DND-41 (cell line): ENCODE results near the gene FHIT.

ENCODE experiments used
- ATAC-seq: fragments of 200-7000 bp; cut with Tn5 transposase; 3 replicates; pipeline ENCODE4 v1.9.1; 2021; ENCODE audit warnings: low read depth; ENCODE audit not compliant: insufficient read depth
- DNase-seq: peaks from one replicate; pipeline ENCODE4 v3.0.0-alpha.2; 2020
- H2AFZ ChIP-seq: 2 replicates; pipeline ENCODE4 v1.6.0; 2012; ENCODE audit warnings: low read depth, low read length
- H3K27ac ChIP-seq: 2 replicates; pipeline ENCODE4 v1.5.1; 2012; ENCODE audit warnings: low read length, inconsistent platforms
- H3K27me3 ChIP-seq: fragments of 200-600 bp; sonication (generic); 2 replicates; pipeline ENCODE4 v1.6.0; 2012; ENCODE audit warnings: low read length, mild to moderate bottlenecking, inconsistent platforms; ENCODE audit not compliant: insufficient read depth, poor library complexity
- H3K36me3 ChIP-seq: 2 replicates; pipeline ENCODE4 v1.5.1; 2012; ENCODE audit warnings: low read length, inconsistent platforms; ENCODE audit not compliant: insufficient read depth
- H3K4me1 ChIP-seq: 2 replicates; pipeline ENCODE4 v1.5.1; 2012; ENCODE audit warnings: mild to moderate bottlenecking, low read length; ENCODE audit not compliant: insufficient read depth
- H3K4me2 ChIP-seq: 2 replicates; pipeline ENCODE4 v1.6.0; 2012; ENCODE audit warnings: mild to moderate bottlenecking, moderate library complexity, low read length, inconsistent platforms; ENCODE audit not compliant: insufficient read depth
- H3K4me3 ChIP-seq, 2 experiments: fragments of 200-600 bp in 1 of 2; shearing (Covaris generic) in 1 of 2; 2 replicates each; pipeline ENCODE4 v1.5.1; 2012 to 2016; ENCODE audit warnings: inconsistent platforms in 2 of 2, low read length in 2 of 2, mild to moderate bottlenecking in 2 of 2, low read depth in 1 of 2, moderate library complexity in 1 of 2
- H3K79me2 ChIP-seq: 2 replicates; pipeline ENCODE4 v1.6.0; 2012; ENCODE audit warnings: low read length, inconsistent platforms; ENCODE audit not compliant: insufficient read depth
- H3K9ac ChIP-seq: 2 replicates; pipeline ENCODE4 v1.6.0; 2012; ENCODE audit warnings: low read depth, mild to moderate bottlenecking, inconsistent platforms, low read length, moderate library complexity
- H3K9me3 ChIP-seq: 2 replicates; pipeline ENCODE4 v1.5.1; 2012; ENCODE audit warnings: low read length, moderate library complexity, mild to moderate bottlenecking, inconsistent platforms; ENCODE audit not compliant: insufficient read depth, severe bottlenecking
- H4K20me1 ChIP-seq: 2 replicates; pipeline ENCODE4 v1.6.0; 2012; ENCODE audit warnings: low read length; ENCODE audit not compliant: insufficient read depth
- CTCF ChIP-seq: IDR thresholded peaks from 2 replicates; pipeline ENCODE4 v1.5.1; 2012; ENCODE audit warnings: borderline replicate concordance, low read length, moderate library complexity, mild to moderate bottlenecking; ENCODE audit not compliant: poor library complexity, severe bottlenecking; ENCODE audit errors: extremely low read depth
- EZH2 ChIP-seq: IDR thresholded peaks from 3 replicates; pipeline ENCODE4 v1.6.1; 2012; ENCODE audit warnings: borderline replicate concordance, low read depth, mild to moderate bottlenecking, moderate library complexity, low read length, inconsistent platforms; ENCODE audit not compliant: severe bottlenecking

Gene FHIT

DNA sequence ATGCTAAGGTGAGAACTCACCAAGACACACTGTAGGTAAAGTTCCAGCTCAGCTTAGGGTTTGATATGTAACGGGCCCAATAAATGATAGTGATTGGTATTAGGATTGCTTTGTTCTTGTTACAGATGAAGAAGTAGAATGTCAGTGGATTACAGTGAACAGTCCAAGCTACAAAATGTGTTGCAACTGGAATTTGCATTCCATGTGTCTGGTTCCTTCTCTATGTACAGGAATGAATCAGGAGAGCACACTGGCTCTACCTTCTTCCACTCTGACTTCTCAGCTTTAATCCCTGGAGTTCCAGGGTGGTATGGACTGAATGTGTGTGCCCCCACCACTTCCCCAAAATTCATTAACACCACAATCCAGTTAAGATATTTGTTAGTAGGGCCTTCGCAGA lies 1471.0 kb downstream of the FHIT start:
- Histone ChIP-seq H3K36me3 (peaks cover 17% of the 10 kb centered on the region; the same call in 1 of the 2 replicates), H3K27ac (no peak overlapping the region), H4K20me1 (no peaks in the 10 kb centered on the region; the same call in 1 of the 2 replicates), H3K4me3 (no peak overlapping the region), H3K27me3 (no peaks in the 10 kb centered on the region), H3K4me2 (no peak overlapping the region), H3K4me1 (peaks cover 26% of the 10 kb centered on the region), H3K9me3 (no peaks in the 10 kb centered on the region), H2AFZ (no peak overlapping the region), H3K79me2 (no peaks in the 10 kb centered on the region), H3K9ac (no peak overlapping the region)
- TF ChIP-seq EZH2, result no peak
- TF ChIP-seq CTCF, result no peak
- no peak for DNase-seq
- ATAC-seq, result no peak

DNA sequence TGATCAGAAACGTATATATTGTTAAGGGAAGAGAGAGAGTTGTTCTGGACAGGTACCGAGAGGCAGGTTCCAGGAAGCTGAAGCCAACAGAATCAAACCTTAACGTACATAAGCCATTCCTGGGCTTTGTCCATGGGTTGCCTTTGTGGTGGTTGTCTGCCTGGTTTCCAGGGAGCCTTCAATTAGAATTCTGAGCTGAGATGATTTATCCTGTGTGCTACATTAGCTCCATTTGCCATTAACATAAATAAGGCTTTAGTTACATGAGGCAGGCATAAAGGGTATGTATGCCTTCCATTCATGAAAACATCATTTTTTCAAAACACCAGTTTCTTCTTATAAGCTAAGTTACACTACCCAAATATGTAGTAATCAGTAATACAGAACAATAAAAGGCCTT lies 1472.0 kb downstream of the FHIT start:
- Histone ChIP-seq H2AFZ (no peak overlapping the region), H3K27ac (no peak overlapping the region), H3K9me3 (no peaks in the 10 kb centered on the region), H3K4me3 (no peak overlapping the region), H3K36me3 (peaks cover 13% of the 10 kb centered on the region; the same call in 1 of the 2 replicates), H3K27me3 (no peaks in the 10 kb centered on the region), H3K4me2 (no peak overlapping the region), H3K79me2 (no peaks in the 10 kb centered on the region), H3K4me1 (peaks cover 34% of the 10 kb centered on the region), H4K20me1 (no peaks in the 10 kb centered on the region; the same call in 1 of the 2 replicates), H3K9ac (no peak overlapping the region)
- DNase-seq (no peak), ATAC-seq (no peak)
- no peak for TF ChIP-seq EZH2
- TF ChIP-seq CTCF, result no peak

- no peak overlapping the region for H3K9ac ChIP-seq
- no peaks in the 10 kb centered on the region for H3K27me3 ChIP-seq
- no peaks in the 10 kb centered on the region for H3K9me3 ChIP-seq
- no peak for TF ChIP-seq CTCF
- H3K4me2 ChIP-seq, result no peak overlapping the region
- H3K4me1 ChIP-seq, result peaks cover 43% of the 10 kb centered on the region
- no peak for ATAC-seq
- H3K36me3 ChIP-seq, result peaks cover 9% of the 10 kb centered on the region; the same call in 1 of the 2 replicates
- no peak overlapping the region for H3K4me3 ChIP-seq
- no peak for DNase-seq
- H4K20me1 ChIP-seq, result no peaks in the 10 kb centered on the region; the same call in 1 of the 2 replicates
- no peaks in the 10 kb centered on the region for H3K79me2 ChIP-seq
- no peak overlapping the region for H3K27ac ChIP-seq
- no peak overlapping the region for H2AFZ ChIP-seq
Observed at GRCh38 chr3:59777667-59778077, 1473.6 kb downstream of the FHIT start.

DNA sequence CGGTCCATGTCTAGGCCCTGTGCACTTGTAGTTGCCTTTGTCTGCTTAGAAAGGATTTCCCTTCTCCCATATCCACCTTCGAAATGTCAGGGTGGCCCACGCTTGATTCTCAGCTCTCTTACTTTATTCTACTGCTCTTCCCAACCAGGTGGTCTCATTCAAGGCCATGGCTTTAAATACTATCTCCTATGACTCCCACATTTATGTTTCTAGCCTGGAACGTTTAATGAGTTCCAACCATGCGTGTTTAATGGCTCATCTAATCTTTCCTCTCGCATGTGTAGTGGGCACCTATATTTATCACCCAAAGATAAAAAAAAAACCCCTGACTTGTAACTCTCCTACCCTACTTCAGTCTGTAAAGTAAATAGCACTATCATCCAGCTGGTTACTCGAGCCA lies 1474.2 kb downstream of the FHIT start:
- TF ChIP-seq CTCF, result no peak
- TF ChIP-seq EZH2, result no peak
- Histone ChIP-seq H3K27me3 (no peaks in the 10 kb centered on the region), H3K4me3 (no peak overlapping the region), H3K4me2 (no peak overlapping the region), H3K27ac (no peak overlapping the region), H3K36me3 (peaks cover 9% of the 10 kb centered on the region; the same call in 1 of the 2 replicates), H3K79me2 (no peaks in the 10 kb centered on the region), H4K20me1 (peaks cover 2% of the 10 kb centered on the region; the same call in 1 of the 2 replicates), H3K9ac (no peak overlapping the region), H3K4me1 (peaks cover 49% of the 10 kb centered on the region), H3K9me3 (no peaks in the 10 kb centered on the region), H2AFZ (no peak overlapping the region)
- no peak for ATAC-seq
- DNase-seq, result no peak
